SU-DHL-6 (cell line): ENCODE data around the gene ADAM8.

Experiments used
- EZH2phosphoT487 ChIP-seq: fragments of 200-600 bp; sonication (generic), shearing (Covaris generic); conservative IDR thresholded peaks from 2 replicates; pipeline ENCODE4 v1.6.1; 2018; ENCODE audit warnings: mild to moderate bottlenecking, antibody characterized with exemption, low read length, moderate library complexity, mixed read lengths
- TF ChIP-seq, protein P1 (sequence below): fragments of 200-600 bp; sonication (generic); IDR thresholded peaks from one replicate; pipeline ENCODE4 v1.5.1; 2017; ENCODE audit warnings: antibody characterized with exemption, mild to moderate bottlenecking, low read length, moderate library complexity; ENCODE audit not compliant: insufficient read depth, poor library complexity, severe bottlenecking

GRCh38 chr10:133260895-133261725, 15.6 kb downstream of the ADAM8 start:
- TF ChIP-seq, protein P1, sequence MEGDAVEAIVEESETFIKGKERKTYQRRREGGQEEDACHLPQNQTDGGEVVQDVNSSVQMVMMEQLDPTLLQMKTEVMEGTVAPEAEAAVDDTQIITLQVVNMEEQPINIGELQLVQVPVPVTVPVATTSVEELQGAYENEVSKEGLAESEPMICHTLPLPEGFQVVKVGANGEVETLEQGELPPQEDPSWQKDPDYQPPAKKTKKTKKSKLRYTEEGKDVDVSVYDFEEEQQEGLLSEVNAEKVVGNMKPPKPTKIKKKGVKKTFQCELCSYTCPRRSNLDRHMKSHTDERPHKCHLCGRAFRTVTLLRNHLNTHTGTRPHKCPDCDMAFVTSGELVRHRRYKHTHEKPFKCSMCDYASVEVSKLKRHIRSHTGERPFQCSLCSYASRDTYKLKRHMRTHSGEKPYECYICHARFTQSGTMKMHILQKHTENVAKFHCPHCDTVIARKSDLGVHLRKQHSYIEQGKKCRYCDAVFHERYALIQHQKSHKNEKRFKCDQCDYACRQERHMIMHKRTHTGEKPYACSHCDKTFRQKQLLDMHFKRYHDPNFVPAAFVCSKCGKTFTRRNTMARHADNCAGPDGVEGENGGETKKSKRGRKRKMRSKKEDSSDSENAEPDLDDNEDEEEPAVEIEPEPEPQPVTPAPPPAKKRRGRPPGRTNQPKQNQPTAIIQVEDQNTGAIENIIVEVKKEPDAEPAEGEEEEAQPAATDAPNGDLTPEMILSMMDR = no peak
- no peak for TF ChIP-seq EZH2phosphoT487
